Spleen (tissue), 7 donors: ENCODE measurements around the gene SIRT7.

Experiments used
- CTCF ChIP-seq, 11 experiments: fragments of 200-600 bp in 7 of 11; fragments of 450-650 bp in 4 of 11; sonication (generic) in 4 of 11; IDR thresholded peaks in 8 of 11; conservative IDR thresholded peaks in 3 of 11; 1 replicate in 7 of 11; 2 replicates in 4 of 11; pipeline versions ENCODE4 v1.4.0 to v1.8.0; 2016 to 2021; ENCODE audit warnings: antibody characterized with exemption in 11 of 11, inconsistent platforms in 4 of 11, mild to moderate bottlenecking in 1 of 11
- POLR2A ChIP-seq, 3 donors: fragments of 450-650 bp; IDR thresholded peaks; one replicate each; pipeline ENCODE4 v1.5.1; 2017; ENCODE audit warnings: antibody characterized with exemption in 3 of 3, mild to moderate bottlenecking in 1 of 3
- donor health status: DM: no; HTN: no; CAD: no; lungs with moderate emphysema.
- donor health status: DM: no; HTN: no; CAD: no.
- donor health status: DM: no; HTN: no; CAD: no.

GRCh38 chr17:81902653-81903414 is 15.1 kb downstream of the SIRT7 start:
- TF ChIP-seq CTCF (IDR thresholded peaks at IDR 0.05 in 8 of 11, conservative IDR thresholded peaks at IDR 0.05 in 3 of 11): no peak
- TF ChIP-seq POLR2A (IDR thresholded peaks at IDR 0.05): no peak
